Transverse colon (tissue), 4 donors: ENCODE results near the gene PSMD3. TPM values are rescaled to one million over a fixed set of nuclear protein-coding genes. Genes with fewer than 3 reads are reported as not detected.

ENCODE experiments used
- DNase-seq: peaks from one replicate; pipeline ENCODE4 v3.0.0-alpha.2; 2019
- H3K27ac ChIP-seq, 4 donors: fragments of 200-600 bp; sonication (generic); 2 replicates each; pipeline ENCODE4 v1.5.1; 2016 to 2018; ENCODE audit warnings: inconsistent platforms in 4 of 4
- H3K27me3 ChIP-seq: fragments of 200-600 bp; sonication (generic); 2 replicates; pipeline ENCODE4 v1.5.1; 2017; ENCODE audit warnings: inconsistent platforms
- H3K36me3 ChIP-seq, 4 donors: fragments of 200-600 bp; sonication (generic); 2 replicates each; pipeline ENCODE4 v1.5.1; 2017 to 2019; ENCODE audit warnings: inconsistent platforms in 4 of 4
- H3K4me1 ChIP-seq, 4 donors: fragments of 200-600 bp; sonication (generic); 2 replicates each; pipeline ENCODE4 v1.5.1; 2017 to 2020; ENCODE audit warnings: inconsistent platforms in 4 of 4
- H3K4me3 ChIP-seq, 4 donors: fragments of 200-600 bp; sonication (generic); 1 replicate in 1 of 4; 2 replicates in 3 of 4; pipeline versions ENCODE4 v1.5.1 to v1.6.1; 2017 to 2019; ENCODE audit warnings: inconsistent platforms in 4 of 4
- H3K9me3 ChIP-seq, 2 donors: fragments of 200-600 bp; sonication (generic); 2 replicates each; pipeline ENCODE4 v1.5.1; 2017 to 2019; ENCODE audit warnings: inconsistent platforms in 2 of 2
- EP300 ChIP-seq: sonication (generic); formaldehyde crosslinking; IDR thresholded peaks from one replicate; pipeline ENCODE4 v1.6.1; 2017; ENCODE audit warnings: antibody characterized with exemption, low read depth
- POLR2A ChIP-seq: fragments of 450-650 bp; IDR thresholded peaks from one replicate; pipeline ENCODE4 v1.6.1; 2016; ENCODE audit warnings: antibody characterized with exemption, mild to moderate bottlenecking, moderate library complexity
- POLR2AphosphoS5 ChIP-seq, 3 donors: sonication (generic); formaldehyde crosslinking; IDR thresholded peaks; one replicate each; pipeline ENCODE4 v1.6.1; 2016; ENCODE audit warnings: antibody characterized with exemption in 3 of 3
- WGBS, 2 donors: methylation state at CpG; one replicate each; pipeline ENCODE4 v1.1.5; 2018; ENCODE audit warnings: low coverage in 1 of 2; 5-methylcytosine and 5-hydroxymethylcytosine counted together
- in situ Hi-C, 4 donors: fragments of 200-750 bp; cut with MboI; loops; one replicate each; pipeline versions ENCODE4 v1.15.0 to v1.15.1; 2017; ENCODE audit warnings: low sequenced_read_pairs in 3 of 4, low pct_ligation_motif_present in 1 of 4, low pct_unique_long_range_greater_than_20kb in 1 of 4
- intact Hi-C: fragments of 100-400 bp; cut with DNase I; formaldehyde crosslinking; loops from one replicate; pipeline ENCODE4 v1.15.1; 2023; ENCODE audit warnings: low total_unique reads
- total RNA-seq, 4 donors: library from RNA; depleted of rRNA; stranded (reverse); fragments of >200 nt; gene quantifications; one replicate each; pipeline ENCODE4 v1.1.0, GENCODE V29; 2016
- TF ChIP-seq, protein P1 (sequence below), 5 experiments: fragments of 200-600 bp in 3 of 5; fragments of 450-650 bp in 2 of 5; sonication (generic) in 3 of 5; IDR thresholded peaks; 1 replicate in 2 of 5; 2 replicates in 3 of 5; pipeline ENCODE4 v1.5.1; 2016 to 2017; ENCODE audit warnings: antibody characterized with exemption in 5 of 5, inconsistent platforms in 3 of 5, mild to moderate bottlenecking in 2 of 5, moderate library complexity in 1 of 5

Gene PSMD3
- total RNA-seq, 4 donors from 2014 or later: 80.7 to 117 (median 112) TPM

DNA sequence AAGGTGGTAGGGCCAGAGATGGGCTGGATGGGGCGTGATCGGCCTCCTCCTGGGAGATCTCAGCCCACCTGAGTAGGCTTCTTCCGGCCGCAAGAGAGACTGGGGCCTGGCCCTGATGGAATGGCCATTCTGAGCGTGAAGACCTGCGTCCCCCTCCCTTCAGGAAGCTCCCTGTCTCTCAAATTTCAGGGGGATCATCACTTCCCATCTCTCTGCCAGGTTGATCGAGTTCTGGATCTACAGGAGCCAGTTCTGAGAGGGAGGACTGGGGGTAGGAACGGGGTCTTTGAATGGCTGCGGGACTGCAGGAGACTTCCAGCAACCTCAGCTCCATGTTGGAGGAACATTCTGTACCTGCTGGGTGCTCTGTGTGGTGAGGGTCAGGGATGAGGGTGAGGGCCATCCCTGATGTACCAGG, 27.1 kb upstream of the PSMD3 start:
- intact Hi-C loops: no loop called here
- WGBS, 2 donors: 54% methylated on average over 9 of the region's 9 CpGs; no CpG with 5 or more reads in 1 of the 2 donors
- H3K27ac ChIP-seq: peak overlapping the region; percentile 47 to 79 (median 68)

DNA sequence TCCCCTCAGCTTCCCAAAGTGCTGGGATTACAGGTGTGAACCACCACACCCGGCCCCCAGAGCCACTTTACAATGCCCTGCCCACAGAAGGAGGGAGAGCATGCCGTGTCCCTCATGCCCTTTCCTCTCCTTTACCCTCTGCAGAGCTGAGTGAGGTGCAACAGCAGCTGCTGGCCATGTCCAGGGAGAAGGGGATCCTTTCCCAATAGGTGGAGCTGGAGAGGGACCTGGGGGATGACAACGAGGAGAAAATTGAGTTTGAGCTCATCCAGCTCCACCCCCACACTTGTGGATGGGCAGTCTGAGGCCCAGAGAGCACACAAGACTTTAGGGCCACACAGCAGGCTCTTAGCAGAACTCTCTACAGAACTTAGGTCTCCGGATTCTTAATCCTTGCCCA, 25.7 kb upstream of the PSMD3 start:
- no peaks in the 10 kb centered on the region for H3K36me3 ChIP-seq
- no peaks in the 10 kb centered on the region for H3K9me3 ChIP-seq
- peaks cover 0 to 20% (median 12%) of the 10 kb centered on the region in 4 donors for H3K4me1 ChIP-seq
- H3K27me3 ChIP-seq: no peaks in the 10 kb centered on the region
- in situ Hi-C loops (no loop called here), intact Hi-C loops (no loop called here)
- DNase-seq: no peak
- whole genome bisulfite sequencing, 2 donors: 52 to 83% methylated on average over 1 to 4 of the region's 4 CpGs
- TF ChIP-seq POLR2AphosphoS5 (IDR thresholded peaks at IDR 0.05) (no peak), POLR2A (no peak), EP300 (no peak)
- TF ChIP-seq, protein P1, sequence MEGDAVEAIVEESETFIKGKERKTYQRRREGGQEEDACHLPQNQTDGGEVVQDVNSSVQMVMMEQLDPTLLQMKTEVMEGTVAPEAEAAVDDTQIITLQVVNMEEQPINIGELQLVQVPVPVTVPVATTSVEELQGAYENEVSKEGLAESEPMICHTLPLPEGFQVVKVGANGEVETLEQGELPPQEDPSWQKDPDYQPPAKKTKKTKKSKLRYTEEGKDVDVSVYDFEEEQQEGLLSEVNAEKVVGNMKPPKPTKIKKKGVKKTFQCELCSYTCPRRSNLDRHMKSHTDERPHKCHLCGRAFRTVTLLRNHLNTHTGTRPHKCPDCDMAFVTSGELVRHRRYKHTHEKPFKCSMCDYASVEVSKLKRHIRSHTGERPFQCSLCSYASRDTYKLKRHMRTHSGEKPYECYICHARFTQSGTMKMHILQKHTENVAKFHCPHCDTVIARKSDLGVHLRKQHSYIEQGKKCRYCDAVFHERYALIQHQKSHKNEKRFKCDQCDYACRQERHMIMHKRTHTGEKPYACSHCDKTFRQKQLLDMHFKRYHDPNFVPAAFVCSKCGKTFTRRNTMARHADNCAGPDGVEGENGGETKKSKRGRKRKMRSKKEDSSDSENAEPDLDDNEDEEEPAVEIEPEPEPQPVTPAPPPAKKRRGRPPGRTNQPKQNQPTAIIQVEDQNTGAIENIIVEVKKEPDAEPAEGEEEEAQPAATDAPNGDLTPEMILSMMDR (IDR thresholded peaks at IDR 0.05): no peak
- H3K27ac ChIP-seq: no peak overlapping the region
- no peak overlapping the region for H3K4me3 ChIP-seq

More for the DNA sequence above, 27.1 kb upstream of the PSMD3 start:
- peaks cover 0 to 14% (median 6%) of the 10 kb centered on the region in 4 donors for H3K4me1 ChIP-seq
- H3K36me3 ChIP-seq: no peaks in the 10 kb centered on the region
- H3K4me3 ChIP-seq: peak overlapping the region in 3 of 4 donors; percentile 16 to 38 (median 30)
- in situ Hi-C loops: no loop called here
- no peak for DNase-seq
- TF ChIP-seq EP300 (no peak), POLR2A (no peak), POLR2AphosphoS5 (IDR thresholded peaks at IDR 0.05) (no peak)
- TF ChIP-seq, protein P1 (IDR thresholded peaks at IDR 0.05): no peak
- no peaks in the 10 kb centered on the region for H3K27me3 ChIP-seq
- H3K9me3 ChIP-seq: no peaks in the 10 kb centered on the region

DNA sequence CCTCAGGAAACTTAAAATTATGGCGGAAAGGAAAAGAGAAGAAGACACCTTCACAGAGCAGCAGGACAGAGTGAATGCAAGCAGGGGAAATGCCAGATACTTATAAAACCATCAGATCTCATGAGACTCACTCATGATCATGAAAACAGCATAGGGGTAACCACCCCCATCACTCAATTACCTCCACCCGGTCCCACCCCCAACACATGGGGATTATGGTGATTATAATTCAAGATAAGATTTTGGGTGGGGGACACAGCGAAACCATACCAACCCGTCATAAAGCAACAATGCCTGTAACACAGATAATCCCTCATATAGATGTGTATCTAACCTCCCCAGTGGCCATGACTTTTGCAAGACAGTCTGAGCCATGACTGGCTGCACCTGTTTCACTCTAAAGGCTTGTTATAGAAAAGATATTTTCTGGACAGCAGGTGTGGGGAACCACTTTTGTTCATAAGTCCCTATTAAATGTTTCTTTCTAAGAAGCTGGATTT, 24.8 kb upstream of the PSMD3 start:
- in situ Hi-C loops (no loop called here), intact Hi-C loops (no loop called here)
- Histone ChIP-seq H3K36me3 (no peaks in the 10 kb centered on the region), H3K27me3 (no peaks in the 10 kb centered on the region), H3K4me1 (peaks cover 0 to 26% (median 17%) of the 10 kb centered on the region in 4 donors), H3K27ac (no peak overlapping the region), H3K4me3 (no peak overlapping the region), H3K9me3 (no peaks in the 10 kb centered on the region)
- no peak for TF ChIP-seq POLR2AphosphoS5 (IDR thresholded peaks at IDR 0.05)
- TF ChIP-seq POLR2A: no peak
- no peak for TF ChIP-seq EP300
- TF ChIP-seq, protein P1 (IDR thresholded peaks at IDR 0.05): no peak
- WGBS, 2 donors: 71 to 100% methylated on average over 1 to 4 of the region's 4 CpGs
- no peak for DNase-seq

DNA sequence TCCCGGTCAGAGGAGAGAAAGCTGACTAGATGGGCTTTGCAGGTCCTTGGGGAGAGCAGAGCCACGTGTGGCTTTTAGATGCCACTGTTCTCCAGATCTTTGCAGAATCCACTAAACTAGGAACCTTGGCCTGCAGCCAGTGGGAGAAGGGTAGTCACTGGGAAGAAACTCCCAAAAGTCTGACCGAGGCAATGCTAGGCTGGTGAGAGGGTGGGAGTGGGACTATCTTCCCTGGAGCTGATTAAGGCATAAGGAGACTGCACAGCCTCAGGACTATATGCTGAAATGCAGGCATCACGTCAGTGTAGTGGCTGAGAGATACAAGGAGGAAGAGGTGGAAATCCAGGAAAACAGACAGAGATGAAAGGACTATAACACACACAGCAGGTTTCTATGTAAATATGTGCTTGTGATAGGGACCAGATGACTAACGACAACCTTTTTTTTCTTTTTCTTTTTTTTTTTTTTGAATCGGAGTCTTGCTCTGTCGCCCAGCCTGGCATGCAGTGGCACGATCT, 20.0 kb upstream of the PSMD3 start:
- WGBS, 2 donors: 17 to 45% methylated on average over 1 to 8 of the region's 8 CpGs
- Histone ChIP-seq H3K4me1 (peaks cover 0 to 15% (median 11%) of the 10 kb centered on the region in 4 donors), H3K27me3 (no peaks in the 10 kb centered on the region), H3K27ac (peak overlapping the region in 3 of 4 donors; percentile 23 to 49 (median 46)), H3K36me3 (no peaks in the 10 kb centered on the region), H3K9me3 (no peaks in the 10 kb centered on the region), H3K4me3 (no peak overlapping the region)
- DNase-seq: no peak
- intact Hi-C loops: no loop called here
- in situ Hi-C loops: no loop called here
- no peak for TF ChIP-seq POLR2AphosphoS5 (IDR thresholded peaks at IDR 0.05)
- no peak for TF ChIP-seq POLR2A
- TF ChIP-seq EP300: no peak
- TF ChIP-seq, protein P1 (IDR thresholded peaks at IDR 0.05): no peak
